Subcutaneous abdominal adipose tissue (tissue), 5 donors: ENCODE measurements around the gene MXRA8.

ENCODE experiments used
- H3K27ac ChIP-seq: one replicate; pipeline ENCODE4 v1.7.0; 2013; ENCODE audit warnings: low read depth, mild to moderate bottlenecking, inconsistent platforms, low read length, moderate library complexity
- H3K27me3 ChIP-seq, 5 donors: one replicate each; pipeline ENCODE4 v1.7.0; 2013; ENCODE audit warnings: low read length in 5 of 5, inconsistent platforms in 1 of 5; ENCODE audit not compliant: control insufficient read depth in 5 of 5, insufficient read depth in 4 of 5
- H3K36me3 ChIP-seq, 5 donors: one replicate each; pipeline ENCODE4 v1.7.0; 2013; ENCODE audit warnings: low read length in 5 of 5; ENCODE audit not compliant: control insufficient read depth in 5 of 5, insufficient read depth in 5 of 5
- H3K4me1 ChIP-seq, 5 donors: one replicate each; pipeline ENCODE4 v1.7.0; 2013; ENCODE audit warnings: low read length in 5 of 5, mild to moderate bottlenecking in 3 of 5, moderate library complexity in 1 of 5; ENCODE audit not compliant: control insufficient read depth in 5 of 5, insufficient read depth in 5 of 5
- H3K4me3 ChIP-seq, 5 donors: one replicate each; pipeline ENCODE4 v1.7.0; 2013; ENCODE audit warnings: low read length in 5 of 5, low read depth in 1 of 5
- H3K9ac ChIP-seq, 5 donors: one replicate each; pipeline ENCODE4 v1.7.0; 2013; ENCODE audit warnings: low read length in 5 of 5, mild to moderate bottlenecking in 4 of 5, moderate library complexity in 3 of 5
- H3K9me3 ChIP-seq, 5 donors: one replicate each; pipeline ENCODE4 v1.7.0; 2013; ENCODE audit warnings: low read length in 5 of 5; ENCODE audit not compliant: control insufficient read depth in 5 of 5
- donor health status: healthy.
- donor health status: healthy.
- donor health status: healthy.
- donor health status: healthy.
- donor health status: healthy.

MXRA8 gene

GRCh38 chr1:1376551-1377226 lies 18.3 kb upstream of the MXRA8 start:
- Histone ChIP-seq H3K27me3 (no peaks in the 10 kb centered on the region), H3K9ac (no peak overlapping the region), H3K4me3 (no peak overlapping the region), H3K9me3 (no peaks in the 10 kb centered on the region), H3K27ac (no peak overlapping the region), H3K36me3 (peaks cover 0 to 19% (median 14%) of the 10 kb centered on the region in 5 donors), H3K4me1 (peaks cover 3 to 36% (median 30%) of the 10 kb centered on the region in 5 donors)

- Histone ChIP-seq H3K27ac (peak within 1 kb of the TSS; percentile 90), H3K9ac (peak within 1 kb of the TSS; percentile 56 to 98 (median 96)), H3K36me3 (peaks cover 0 to 9% (median 8%) of the 10 kb centered on the region in 5 donors), H3K27me3 (no peaks in the 10 kb centered on the region), H3K9me3 (no peaks in the 10 kb centered on the region), H3K4me3 (peak within 1 kb of the TSS; percentile 72 to 89 (median 82)), H3K4me1 (peaks cover 3 to 41% (median 35%) of the 10 kb centered on the region in 5 donors)
These were observed 16.7 kb upstream of the MXRA8 start, which contains the start of gene AURKAIP1 for GRCh38 chr1:1374929-1375662. TSS of gene AURKAIP1 (minus strand) at chr1:1375207. CDS start at chr1:1374756, 451 bp downstream.

GRCh38 chr1:1374589-1374928 lies 16.2 kb upstream of the MXRA8 start:
- H3K4me1 ChIP-seq = peaks cover 3 to 41% (median 35%) of the 10 kb centered on the region in 5 donors
- H3K27me3 ChIP-seq = no peaks in the 10 kb centered on the region
- peak overlapping the region in 4 of 5 donors; percentile 72 to 89 (median 82) for H3K4me3 ChIP-seq
- H3K36me3 ChIP-seq = peaks cover 0 to 9% (median 8%) of the 10 kb centered on the region in 5 donors
- H3K9me3 ChIP-seq = no peaks in the 10 kb centered on the region
- H3K27ac ChIP-seq = peak overlapping the region; percentile 90
- peak overlapping the region in 4 of 5 donors; percentile 96 to 98 (median 97) for H3K9ac ChIP-seq

GRCh38 chr1:1373815-1374588 lies 15.6 kb upstream of the MXRA8 start:
- Histone ChIP-seq H3K27me3 (no peaks in the 10 kb centered on the region), H3K4me1 (peaks cover 3 to 41% (median 35%) of the 10 kb centered on the region in 5 donors), H3K9me3 (no peaks in the 10 kb centered on the region), H3K9ac (peak overlapping the region in 4 of 5 donors; percentile 96 to 98 (median 97)), H3K27ac (no peak overlapping the region), H3K36me3 (peaks cover 0 to 9% (median 8%) of the 10 kb centered on the region in 5 donors), H3K4me3 (peak overlapping the region; percentile 22 to 89 (median 82))

GRCh38 chr1:1373051-1373814 lies 14.9 kb upstream of the MXRA8 start:
- Histone ChIP-seq H3K36me3 (peaks cover 0 to 9% (median 8%) of the 10 kb centered on the region in 5 donors), H3K4me3 (no peak overlapping the region), H3K27me3 (no peaks in the 10 kb centered on the region), H3K9ac (peak overlapping the region in 2 of 5 donors; percentile 14 to 43), H3K4me1 (peaks cover 3 to 41% (median 35%) of the 10 kb centered on the region in 5 donors), H3K27ac (no peak overlapping the region), H3K9me3 (no peaks in the 10 kb centered on the region)

- peaks cover 0 to 9% (median 8%) of the 10 kb centered on the region in 5 donors for H3K36me3 ChIP-seq
- no peak overlapping the region for H3K27ac ChIP-seq
- no peak overlapping the region for H3K4me3 ChIP-seq
These were observed 13.7 kb upstream of the MXRA8 start for GRCh38 chr1:1371746-1372711.

GRCh38 chr1:1371364-1371745 lies 13.0 kb upstream of the MXRA8 start:
- H3K36me3 ChIP-seq = peaks cover 0 to 9% (median 8%) of the 10 kb centered on the region in 5 donors
- no peak overlapping the region for H3K27ac ChIP-seq

More at GRCh38 chr1:1371746-1372711, 13.7 kb upstream of the MXRA8 start:
- Histone ChIP-seq H3K4me1 (peaks cover 3 to 41% (median 35%) of the 10 kb centered on the region in 5 donors), H3K9me3 (peaks cover 0 to 4% (median 0%) of the 10 kb centered on the region in 5 donors), H3K9ac (peak overlapping the region in 1 of 5 donors; percentile 30), H3K27me3 (no peaks in the 10 kb centered on the region)

GRCh38 chr1:1370771-1371300 lies 12.5 kb upstream of the MXRA8 start:
- peaks cover 3 to 36% (median 30%) of the 10 kb centered on the region in 5 donors for H3K4me1 ChIP-seq

More at GRCh38 chr1:1371364-1371745, 13.0 kb upstream of the MXRA8 start:
- peaks cover 3 to 41% (median 35%) of the 10 kb centered on the region in 5 donors for H3K4me1 ChIP-seq
- H3K9ac ChIP-seq = peak overlapping the region in 1 of 5 donors; percentile 30
- H3K4me3 ChIP-seq = no peak overlapping the region
- H3K9me3 ChIP-seq = peaks cover 0 to 10% (median 0%) of the 10 kb centered on the region in 5 donors
- H3K27me3 ChIP-seq = no peaks in the 10 kb centered on the region

More at GRCh38 chr1:1370771-1371300, 12.5 kb upstream of the MXRA8 start:
- Histone ChIP-seq H3K27me3 (no peaks in the 10 kb centered on the region), H3K9ac (no peak overlapping the region), H3K4me3 (no peak overlapping the region), H3K36me3 (peaks cover 0 to 9% (median 8%) of the 10 kb centered on the region in 5 donors), H3K9me3 (peaks cover 0 to 10% (median 0%) of the 10 kb centered on the region in 5 donors), H3K27ac (no peak overlapping the region)
